GM21737 (cell line): Measurements from ENCODE around the gene HOXB2.

Experiments
- ATAC-seq: cut with Tn5 transposase; IDR thresholded peaks from one replicate; pipeline ENCODE4 v1.9.1; 2021; ENCODE audit warnings: mild to moderate bottlenecking, moderate library complexity; ENCODE audit not compliant: unreplicated experiment

HOXB2 gene

GRCh38 chr17:48494335-48494734 is 50.6 kb downstream of the HOXB2 start:
- no peak for ATAC-seq
